ENCODE data around the gene PILRA.
A peak's percentile ranks its signal among the peaks of the same experiment; 100 is the strongest.
"Not testable (repeated sequence)": the region's sequence is repeated elsewhere in the genome, so short reads cannot be mapped to it uniquely, and the experiment has no call there.

PILRA gene

GRCh38 chr7:100381531-100382233 is 8.4 kb downstream of the PILRA start:
- not testable (repeated sequence) for DNase-seq

- DNase-seq, result peak; percentile 24
These were observed 9.1 kb downstream of the PILRA start for GRCh38 chr7:100382234-100382853.

- no peak for DNase-seq
These were observed 11.5 kb downstream of the PILRA start for GRCh38 chr7:100384628-100385294.

GRCh38 chr7:100386940-100387339 is 13.7 kb downstream of the PILRA start:
- no peak for DNase-seq

GRCh38 chr7:100387695-100388094 is 14.4 kb downstream of the PILRA start:
- no peak for DNase-seq

- no peak for DNase-seq
These were observed 16.3 kb downstream of the PILRA start for GRCh38 chr7:100389437-100390088.

GRCh38 chr7:100390286-100391009 is 17.2 kb downstream of the PILRA start:
- no peak for DNase-seq

GRCh38 chr7:100393233-100393905 is 20.1 kb downstream of the PILRA start:
- DNase-seq, result no peak

GRCh38 chr7:100394077-100394476 is 20.8 kb downstream of the PILRA start:
- DNase-seq, result no peak

GRCh38 chr7:100396421-100396982 is 23.2 kb downstream of the PILRA start:
- DNase-seq, result peak; percentile 62

GRCh38 chr7:100397315-100398081 is 24.2 kb downstream of the PILRA start:
- no peak for DNase-seq

GRCh38 chr7:100398239-100398638 is 25.0 kb downstream of the PILRA start:
- DNase-seq, result no peak

- DNase-seq, result no peak
These were observed 26.8 kb downstream of the PILRA start for GRCh38 chr7:100400041-100400440.

- DNase-seq, result no peak
These were observed 27.4 kb downstream of the PILRA start for GRCh38 chr7:100400656-100401055.

- no peak for DNase-seq
These were observed 28.5 kb downstream of the PILRA start for GRCh38 chr7:100401811-100402210.

GRCh38 chr7:100402241-100402640 is 29.0 kb downstream of the PILRA start:
- DNase-seq, result no peak

- DNase-seq, result no peak
These were observed 33.5 kb downstream of the PILRA start for GRCh38 chr7:100406767-100407166.

GRCh38 chr7:100407285-100408180 is 34.2 kb downstream of the PILRA start:
- DNase-seq, result peak; percentile 78

- no peak for DNase-seq
These were observed 37.8 kb downstream of the PILRA start for GRCh38 chr7:100411101-100411500.

GRCh38 chr7:100413346-100413745 is 40.1 kb downstream of the PILRA start:
- DNase-seq, result no peak
